ENCODE results near the gene IKZF1. TPM values are rescaled to one million over a fixed set of nuclear protein-coding genes. Genes with fewer than 3 reads are reported as not detected.

IKZF1 gene
- not detected in 2 replicates for total RNA-seq (2014; rRNA removed; shearing (Covaris generic))

DNA sequence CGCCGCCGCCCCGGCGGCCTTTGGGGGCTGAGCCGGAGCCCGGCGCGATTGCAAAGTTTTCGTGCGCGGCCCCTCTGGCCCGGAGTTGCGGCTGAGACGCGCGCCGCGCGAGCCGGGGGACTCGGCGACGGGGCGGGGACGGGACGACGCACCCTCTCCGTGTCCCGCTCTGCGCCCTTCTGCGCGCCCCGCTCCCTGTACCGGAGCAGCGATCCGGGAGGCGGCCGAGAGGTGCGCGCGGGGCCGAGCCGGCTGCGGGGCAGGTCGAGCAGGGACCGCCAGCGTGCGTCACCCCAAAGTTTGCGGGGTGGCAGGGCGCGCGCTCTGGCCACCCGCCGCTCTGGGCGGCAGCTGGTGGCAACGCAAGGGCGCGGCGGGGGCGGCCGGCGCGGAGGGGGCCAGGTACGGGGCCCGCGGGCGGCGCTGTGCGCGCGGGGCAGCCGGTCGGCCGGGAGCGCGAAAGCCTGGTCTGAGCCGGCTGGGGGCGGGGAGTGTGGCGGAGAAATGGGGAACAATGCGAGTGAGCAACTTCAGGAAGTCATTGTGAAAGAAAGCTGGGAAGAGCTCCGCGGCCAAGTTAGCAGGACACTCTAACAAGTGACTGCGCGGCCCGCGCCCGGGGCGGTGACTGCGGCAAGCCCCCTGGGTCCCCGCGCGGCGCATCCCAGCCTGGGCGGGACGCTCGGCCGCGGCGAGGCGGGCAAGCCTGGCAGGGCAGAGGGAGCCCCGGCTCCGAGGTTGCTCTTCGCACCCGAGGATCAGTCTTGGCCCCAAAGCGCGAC lies at the start of gene IKZF1:
TSS of gene IKZF1 (plus strand) at position 588 of the 782 bp plus-strand sequence. CDS start 14,346 bp downstream, outside the sequence.
- DNase-seq (ENCODE audit: low spot score) = no peak

DNA sequence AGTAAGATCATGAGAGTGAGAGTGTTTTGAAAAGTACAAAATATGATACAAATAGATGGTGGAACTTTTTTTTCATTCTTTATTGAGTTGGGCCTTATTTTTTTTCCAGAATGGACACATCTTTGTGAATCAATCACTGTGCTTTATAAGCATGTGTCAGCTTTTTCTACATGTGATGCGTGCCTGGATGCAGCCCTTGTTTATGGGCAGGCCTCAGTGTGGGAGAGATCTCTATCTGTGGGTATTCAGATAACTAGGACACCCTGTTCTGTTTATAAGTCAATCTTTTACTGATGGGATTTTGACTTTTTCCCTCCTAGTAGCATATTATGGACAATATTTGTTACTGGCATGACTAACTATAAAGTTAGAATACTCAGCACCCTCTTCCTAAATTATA lies 42.9 kb upstream of the IKZF1 start:
- no peak for DNase-seq (ENCODE audit: low spot score)

DNA sequence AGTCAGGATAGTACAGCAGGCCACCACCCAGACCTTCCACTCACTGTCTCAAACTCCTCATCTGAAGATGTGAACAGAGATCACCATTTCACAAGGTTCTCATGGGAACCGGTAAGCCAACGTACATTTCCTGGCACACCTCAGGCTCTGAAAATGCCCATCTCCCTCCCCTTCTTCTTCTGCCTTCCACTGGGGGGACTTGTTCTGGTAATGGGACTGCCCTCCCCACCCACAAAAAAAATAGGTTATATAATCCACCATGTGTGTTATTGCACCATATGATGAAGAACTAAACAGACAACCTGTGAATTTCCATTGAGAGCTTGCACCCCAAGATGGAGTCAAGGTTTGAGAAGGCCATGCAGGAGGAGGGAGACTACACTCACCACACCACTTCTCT lies 42.1 kb upstream of the IKZF1 start:
- no peak for DNase-seq (ENCODE audit: low spot score)

DNA sequence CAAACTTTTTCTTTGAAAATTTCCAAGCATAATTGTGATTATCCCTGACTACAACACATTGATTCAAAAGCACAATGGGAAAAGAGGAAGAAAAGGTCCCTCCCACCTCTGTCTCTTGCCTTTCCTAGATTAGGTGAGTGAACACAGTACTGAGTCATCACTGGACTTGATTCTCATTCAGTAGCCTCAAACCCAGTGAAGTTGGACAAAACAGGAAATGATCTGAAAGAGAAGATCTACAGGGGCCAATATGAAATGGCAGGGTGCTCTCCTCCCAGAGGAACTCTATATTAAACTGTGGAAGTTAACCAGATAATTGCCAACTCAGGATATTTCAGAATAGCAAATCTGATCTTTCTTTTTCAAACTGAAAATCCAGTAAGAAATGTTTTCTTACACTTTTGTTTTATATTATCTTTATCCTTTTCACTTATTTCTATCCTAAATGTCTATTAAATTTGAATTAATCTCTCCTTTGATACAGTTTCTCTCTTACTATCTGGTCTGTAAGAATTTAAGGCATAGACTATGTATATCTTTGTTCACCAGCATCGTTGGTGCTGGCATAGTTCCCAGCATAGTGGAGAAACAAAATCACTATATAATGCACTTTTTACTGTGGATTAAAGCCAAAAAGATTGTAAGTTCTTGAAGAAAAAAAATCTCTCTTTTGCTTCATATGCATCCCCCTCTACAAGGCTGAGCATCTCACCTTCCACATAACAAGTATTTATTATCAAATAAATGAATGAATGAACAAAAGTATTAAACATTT lies 41.4 kb upstream of the IKZF1 start:
- no peak for DNase-seq (ENCODE audit: low spot score)

DNA sequence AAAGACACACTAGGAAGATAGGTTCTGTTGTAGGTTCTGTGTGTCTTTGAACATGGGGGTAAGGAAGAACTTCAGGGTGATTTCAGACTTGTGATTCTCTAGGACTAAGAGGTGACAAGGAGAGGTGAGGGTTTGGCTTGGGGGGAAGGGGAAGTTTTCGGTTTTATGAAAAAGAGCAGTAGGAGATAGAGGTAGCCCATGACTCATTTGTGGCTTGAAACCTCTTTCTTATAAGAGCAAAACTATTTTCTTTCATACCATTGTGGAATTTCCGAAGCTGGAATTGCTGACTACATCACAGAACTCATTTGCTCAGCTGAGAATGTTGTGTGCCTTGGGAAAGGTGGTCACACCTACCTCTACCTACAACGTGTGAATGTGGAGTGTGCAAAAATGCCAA lies 39.6 kb upstream of the IKZF1 start:
- no peak for DNase-seq (ENCODE audit: low spot score)

DNA sequence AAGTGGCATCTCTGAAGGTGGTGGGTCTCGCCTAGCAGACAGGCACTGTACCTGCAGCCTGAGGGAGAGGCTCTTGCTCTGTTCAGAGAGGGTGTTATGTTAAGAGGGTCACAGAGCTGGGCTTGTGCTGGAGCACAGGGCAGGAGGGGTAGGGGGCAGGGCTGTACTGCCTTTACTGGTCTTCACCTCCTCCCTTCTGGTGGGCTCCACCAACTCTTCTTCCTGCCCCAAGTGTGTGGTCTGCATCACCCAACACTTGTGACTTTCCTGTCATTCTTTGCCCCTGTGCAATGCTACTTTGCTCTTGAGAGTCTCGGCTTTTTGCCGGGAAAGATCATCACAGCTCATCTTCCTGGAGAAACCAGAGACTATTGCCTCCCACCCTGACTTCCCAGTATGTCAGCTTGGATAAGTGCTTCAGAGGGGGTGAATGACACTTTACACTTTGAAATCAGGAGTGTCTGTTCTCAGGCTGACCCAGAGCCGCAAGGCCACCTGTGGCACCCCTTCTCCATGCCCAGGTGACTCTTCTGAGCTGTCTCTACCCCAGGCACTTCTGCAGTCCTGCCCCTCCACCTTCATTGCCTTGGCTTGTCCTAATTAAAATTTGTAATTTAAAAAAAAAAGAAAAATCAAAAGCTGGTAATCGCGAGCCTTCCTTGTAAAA lies 38.4 kb upstream of the IKZF1 start:
- no peak for DNase-seq (ENCODE audit: low spot score)

DNA sequence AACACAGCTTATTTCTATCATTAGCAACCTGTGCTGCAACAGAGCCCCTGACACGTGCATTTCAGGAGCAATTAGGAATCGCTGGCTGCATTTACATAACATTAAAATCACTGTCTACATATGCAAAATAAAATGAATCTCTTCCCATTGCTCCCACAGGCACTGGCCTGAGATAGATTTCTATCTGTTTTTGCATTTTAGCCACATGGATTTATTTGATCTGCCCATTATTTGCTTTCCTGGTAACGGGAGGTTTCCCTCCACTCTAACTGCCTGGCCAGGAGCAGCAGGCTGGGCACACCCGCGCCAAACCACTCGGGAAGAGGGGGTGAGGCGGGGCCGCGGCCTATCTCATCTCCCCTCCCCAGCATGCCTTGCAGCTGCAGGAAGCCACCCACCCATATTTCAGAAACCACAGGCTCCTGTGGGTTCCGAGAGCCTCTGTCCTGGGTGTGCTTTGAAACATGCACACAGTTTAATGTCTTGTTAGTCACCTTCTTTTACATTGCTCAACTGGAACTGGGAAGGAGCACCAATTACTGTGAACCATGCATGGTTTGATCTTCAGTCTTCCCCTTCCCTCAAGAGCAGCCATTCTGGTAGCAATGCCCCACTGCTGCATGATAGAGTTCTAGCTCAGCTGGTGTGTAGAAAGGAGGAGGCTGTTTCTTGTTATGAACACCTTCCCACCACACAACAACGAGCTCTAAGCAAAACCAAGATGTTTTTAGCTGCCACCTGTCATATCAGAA lies 37.7 kb upstream of the IKZF1 start:
- DNase-seq (ENCODE audit: low spot score) = no peak

DNA sequence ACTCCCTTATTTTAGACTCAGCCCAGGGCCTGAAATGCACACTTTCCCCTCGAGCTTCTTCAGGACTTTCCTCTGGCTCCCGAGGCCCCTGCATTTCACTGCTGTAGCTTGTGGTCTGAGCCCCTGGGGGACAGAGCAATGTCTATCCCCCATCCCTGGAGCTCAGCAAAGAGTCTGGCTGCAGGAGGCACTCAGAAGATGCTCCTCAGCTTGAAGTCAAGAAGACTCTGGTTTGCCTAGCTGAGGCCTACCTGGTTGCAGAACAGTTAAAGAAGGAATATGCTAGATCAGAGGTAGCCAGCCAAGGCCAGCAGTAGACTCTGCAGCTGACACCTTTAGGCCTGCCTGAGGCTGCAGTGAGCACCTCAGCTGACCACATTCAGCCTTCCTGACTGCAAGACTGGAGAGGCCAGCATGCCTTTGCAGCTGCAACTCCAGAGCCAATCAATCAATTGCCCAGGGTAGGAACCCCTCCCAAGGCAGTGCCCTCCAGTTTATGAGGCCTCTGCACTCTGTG lies 36.9 kb upstream of the IKZF1 start:
- no peak for DNase-seq (ENCODE audit: low spot score)

DNA sequence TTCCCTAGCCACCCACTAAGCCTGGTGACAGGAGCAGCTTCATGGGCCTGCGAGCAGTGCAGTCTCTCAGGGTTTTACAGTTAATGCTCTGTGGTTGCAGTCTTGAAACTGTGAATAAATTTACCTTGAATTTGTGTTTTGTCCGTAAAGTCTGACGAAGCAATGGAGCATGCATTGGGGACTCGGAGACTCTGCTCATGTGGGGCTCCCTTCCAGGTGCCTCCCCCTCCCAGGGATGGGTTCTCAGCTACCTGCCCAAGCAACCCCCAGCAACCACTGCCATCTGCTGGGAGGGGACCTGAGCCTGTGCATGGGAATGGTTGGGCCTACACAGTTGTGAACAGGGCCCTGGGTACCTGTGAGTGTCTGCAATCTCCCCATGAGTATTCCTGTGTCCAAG lies 36.3 kb upstream of the IKZF1 start:
- no peak for DNase-seq (ENCODE audit: low spot score)

DNA sequence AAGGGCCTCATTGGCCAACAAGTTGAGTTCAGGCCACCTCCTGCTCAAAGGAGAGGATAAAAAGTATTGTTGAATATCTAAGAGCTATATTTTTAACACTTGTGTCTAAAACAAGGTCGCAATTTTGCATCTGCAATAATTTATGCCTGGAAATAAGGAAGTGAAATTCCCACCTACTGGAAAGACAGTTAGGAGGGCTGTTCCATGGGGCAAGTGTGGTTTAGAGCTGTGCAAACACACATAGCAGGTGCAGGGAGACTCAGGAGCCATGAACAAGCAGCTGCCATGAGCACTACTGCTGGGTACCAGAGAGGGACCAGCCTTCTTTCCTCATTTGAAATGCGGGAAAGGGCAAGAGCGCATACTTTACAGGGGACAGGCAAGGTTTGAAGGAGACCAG lies 35.5 kb upstream of the IKZF1 start:
- no peak for DNase-seq (ENCODE audit: low spot score)

DNA sequence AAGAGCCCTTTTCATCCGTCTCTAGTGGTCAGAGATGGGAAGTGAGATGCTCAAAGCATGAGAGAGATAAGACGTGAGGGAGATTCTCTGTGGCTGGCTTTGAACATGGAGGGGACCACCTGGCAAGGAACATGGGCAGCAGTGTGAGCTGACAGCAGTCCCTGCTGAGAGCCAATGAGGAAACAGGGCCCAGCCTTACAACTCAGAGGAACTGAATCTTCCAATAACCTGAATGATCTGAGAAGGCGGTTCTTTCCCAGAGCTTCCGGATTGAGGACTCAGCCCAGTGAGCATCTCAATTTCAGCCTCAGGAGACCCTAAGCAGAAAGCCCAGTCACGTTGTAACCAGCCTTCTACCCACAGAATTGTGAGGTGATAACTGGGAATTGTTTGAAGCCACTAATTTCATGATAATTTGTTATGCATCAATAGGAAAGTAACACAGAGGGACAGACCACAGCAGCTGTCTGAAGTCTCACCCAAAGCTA lies 33.9 kb upstream of the IKZF1 start:
- DNase-seq (ENCODE audit: low spot score) = no peak

DNA sequence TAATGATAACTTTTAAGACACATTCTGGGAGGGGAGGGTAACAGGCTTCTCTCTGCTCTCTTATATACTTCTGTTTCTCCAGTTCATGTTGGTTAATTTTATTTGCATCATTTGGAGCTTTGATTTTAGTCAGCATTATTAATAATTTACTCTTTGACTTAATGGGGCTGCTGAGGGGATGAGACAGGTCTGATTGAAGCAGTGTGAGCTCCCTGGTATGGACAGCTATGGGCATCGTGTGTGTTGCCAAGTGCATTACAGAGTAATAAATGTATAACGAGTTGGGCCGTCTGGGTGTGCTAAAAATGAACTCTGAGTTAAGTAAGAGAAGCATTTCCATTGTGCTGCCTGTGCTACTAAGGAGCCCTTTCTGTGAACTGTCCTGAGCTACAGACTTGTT lies 31.7 kb upstream of the IKZF1 start:
- DNase-seq (ENCODE audit: low spot score) = no peak

DNA sequence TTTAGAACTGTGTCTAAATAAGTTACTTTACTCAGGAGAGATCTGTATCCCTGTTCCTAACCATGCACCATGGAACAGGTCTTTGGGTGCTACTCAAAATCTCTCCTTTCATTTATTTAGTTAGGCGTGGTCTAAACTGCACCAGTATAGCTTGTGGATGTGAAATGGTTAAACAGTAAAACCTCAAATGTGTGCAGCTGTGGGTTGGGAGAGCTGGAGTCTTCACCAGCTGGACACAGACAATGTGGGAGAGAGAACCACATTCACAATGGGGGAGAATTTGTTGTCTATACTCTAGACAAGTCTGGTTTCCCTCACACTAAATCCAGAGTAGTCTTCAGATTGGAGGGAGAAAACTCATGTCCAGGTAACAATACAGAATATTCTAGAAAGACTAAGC lies 31.2 kb upstream of the IKZF1 start:
- DNase-seq (ENCODE audit: low spot score) = no peak

DNA sequence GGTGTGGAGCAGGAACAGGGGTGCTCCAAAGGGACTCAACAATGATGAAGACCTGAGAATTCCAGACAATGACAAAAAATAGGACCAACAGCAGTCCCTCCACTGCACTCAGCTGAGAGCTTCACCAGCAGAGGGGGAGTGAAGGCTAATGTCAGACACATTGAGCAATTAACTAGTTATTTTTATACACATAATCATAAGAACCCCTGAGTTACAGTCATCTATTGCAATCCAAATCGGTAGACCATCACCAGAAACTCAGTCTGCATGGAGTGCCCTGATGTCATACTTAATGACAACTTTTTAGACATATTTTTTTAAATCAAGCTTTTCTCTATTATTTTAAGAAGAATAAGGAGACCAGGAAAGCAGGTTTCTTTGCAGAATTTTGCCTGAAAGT lies 30.6 kb upstream of the IKZF1 start:
- no peak for DNase-seq (ENCODE audit: low spot score)

DNA sequence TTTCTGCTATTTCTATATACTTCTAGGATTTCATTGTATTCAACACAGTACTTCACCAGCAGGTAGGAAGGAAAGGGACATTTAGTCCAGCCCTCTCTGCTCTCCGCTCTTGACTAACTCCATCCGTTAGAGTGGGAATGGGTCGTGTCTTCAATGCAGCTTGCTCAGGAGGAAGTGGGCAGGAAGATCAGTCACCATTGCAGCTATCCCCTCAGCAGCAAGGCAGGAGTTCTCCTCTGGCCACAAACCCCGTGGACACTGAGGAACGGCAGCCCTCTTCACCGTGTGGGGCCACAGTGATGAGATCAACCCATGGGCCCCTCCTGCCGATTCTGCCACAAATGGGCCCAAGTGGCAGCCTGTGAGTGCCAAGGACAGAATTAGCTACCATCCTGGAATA lies 30.2 kb upstream of the IKZF1 start:
- no peak for DNase-seq (ENCODE audit: low spot score)

DNA sequence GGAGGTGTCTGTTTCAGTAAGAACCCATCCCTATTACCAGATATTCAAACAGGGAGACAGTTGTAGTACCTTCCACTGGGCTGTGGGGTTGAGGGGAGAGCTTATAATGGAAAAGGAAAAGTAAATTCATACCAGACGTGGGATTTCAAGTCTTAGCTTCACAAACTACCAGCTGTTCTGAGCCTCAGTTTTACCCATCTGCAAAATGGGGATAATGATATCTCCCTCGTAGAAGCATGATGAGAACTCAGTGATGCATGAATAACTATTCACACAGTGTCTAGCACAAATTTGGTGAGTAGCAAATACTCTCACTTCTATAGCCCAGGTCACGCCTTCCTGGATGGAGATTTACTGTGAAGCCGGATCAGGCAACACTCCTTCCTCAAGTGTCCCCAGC lies 29.1 kb upstream of the IKZF1 start:
- no peak for DNase-seq (ENCODE audit: low spot score)

DNA sequence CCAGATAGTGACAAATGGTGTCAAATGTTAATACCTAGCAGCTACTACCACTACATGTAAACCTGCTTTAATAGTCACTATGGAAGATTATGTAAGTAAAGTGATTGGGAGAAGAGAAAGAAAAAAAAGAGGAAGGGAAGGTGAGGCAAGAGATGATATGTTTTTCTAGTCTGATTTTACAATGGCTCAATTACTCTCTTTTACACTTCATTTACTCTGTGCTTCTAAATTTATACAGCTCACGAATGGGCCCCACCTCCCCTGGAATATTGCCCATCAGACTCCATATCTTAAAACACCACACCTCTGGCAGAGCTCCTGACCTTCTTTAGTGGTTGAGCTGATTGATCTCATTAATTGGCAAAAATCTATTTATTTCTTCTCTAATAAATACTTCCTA lies 28.0 kb upstream of the IKZF1 start:
- no peak for DNase-seq (ENCODE audit: low spot score)

DNA sequence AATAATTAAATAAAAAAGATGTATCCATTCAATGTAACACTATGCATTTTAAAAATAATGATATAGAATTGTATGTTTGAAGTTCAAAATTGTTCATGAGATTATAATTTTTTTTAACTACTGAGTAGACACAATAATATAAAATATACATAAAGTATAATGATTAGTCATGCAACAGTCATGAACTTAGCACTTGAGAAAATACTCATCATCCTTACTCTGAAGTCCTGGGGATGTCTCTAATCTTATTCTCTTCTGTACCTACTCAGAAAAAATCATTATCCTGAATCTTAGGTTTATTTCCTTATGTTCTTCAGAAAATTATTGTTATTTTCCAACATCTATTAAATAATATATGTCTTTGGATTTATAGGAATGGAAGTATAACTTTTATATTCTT lies 26.4 kb upstream of the IKZF1 start:
- DNase-seq (ENCODE audit: low spot score) = no peak

DNA sequence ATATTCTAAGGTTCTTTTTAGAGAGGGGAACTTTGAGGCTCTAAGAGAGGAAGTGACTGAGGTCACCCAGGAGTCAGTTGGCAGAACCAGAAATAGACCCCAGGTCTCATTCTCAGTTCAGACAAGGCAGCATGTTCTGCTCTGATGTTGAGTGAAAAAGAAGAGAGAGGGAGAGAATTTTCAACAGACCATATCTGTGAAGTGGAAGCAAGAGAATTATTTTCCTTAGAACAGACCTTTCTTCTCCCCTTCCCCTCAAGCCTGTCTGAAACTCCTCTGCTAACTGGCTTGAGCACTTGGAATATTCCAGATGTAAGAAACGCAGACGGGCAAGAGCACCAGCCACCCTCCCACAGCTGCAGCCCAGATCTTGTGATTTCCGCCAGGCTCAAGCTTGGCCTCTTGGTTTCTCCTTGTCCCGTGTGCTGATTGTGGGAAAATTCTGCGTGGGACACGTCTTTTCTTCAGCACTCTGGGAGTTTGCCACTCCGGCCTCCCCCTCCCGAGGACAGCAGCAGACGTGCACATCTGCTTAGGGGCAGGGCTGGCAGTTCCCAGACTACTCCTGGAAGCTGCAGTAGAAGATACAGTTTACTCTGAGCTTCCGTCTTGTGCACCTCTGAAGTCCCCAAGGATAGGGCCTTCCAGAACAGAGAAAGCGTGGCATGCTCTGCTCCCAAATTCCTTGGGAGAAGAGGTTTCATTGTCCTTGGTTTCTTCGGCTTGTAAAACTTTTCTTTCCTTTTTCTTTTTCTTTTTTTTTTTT lies 22.7 kb upstream of the IKZF1 start:
- DNase-seq (ENCODE audit: low spot score) = no peak

DNA sequence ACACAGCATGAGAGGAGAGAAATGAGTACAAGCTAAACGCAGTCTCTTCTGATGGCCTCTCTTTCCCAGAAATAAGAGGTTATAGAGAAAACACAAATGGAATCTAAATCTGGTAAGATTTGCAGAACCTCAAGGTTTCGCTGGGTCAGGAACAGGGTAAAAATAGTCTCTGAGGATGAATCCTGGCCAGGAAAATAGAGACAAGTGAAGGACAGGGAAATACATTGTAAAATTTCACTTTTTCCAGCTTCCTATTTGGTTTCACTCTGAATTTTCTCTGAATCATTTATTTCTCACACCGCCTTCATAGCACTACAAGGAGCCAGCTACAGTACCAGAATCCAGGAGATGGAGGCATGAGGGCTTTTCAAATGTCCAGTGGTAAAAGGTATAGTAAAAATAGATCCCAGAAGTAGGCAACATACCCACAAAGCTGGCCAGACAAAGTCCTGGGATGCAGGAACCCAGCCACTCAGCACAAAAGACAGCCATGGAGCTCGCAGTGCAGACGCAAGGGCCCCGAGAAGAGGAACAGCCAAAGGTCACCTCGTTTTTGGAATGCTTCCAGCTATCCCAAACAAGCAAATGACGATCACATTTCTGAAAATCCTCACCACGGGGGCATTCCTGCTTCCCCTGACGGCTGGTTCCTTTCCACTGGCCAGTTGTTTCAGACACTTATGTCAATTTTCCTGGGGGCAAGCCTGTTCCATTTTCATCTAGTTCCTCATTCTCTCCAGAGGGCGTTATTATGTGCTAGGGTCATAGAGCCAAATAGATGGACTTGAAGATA lies 21.5 kb upstream of the IKZF1 start:
- no peak for DNase-seq (ENCODE audit: low spot score)
